GM12801 (cell line): ENCODE data around the gene LNPK.

ENCODE experiments used
- TF ChIP-seq, protein P1 (sequence below): IDR thresholded peaks from one replicate; pipeline ENCODE4 v1.5.1; 2011; ENCODE audit warnings: control low read depth; ENCODE audit not compliant: insufficient read length; ENCODE audit errors: extremely low read depth

Gene LNPK

DNA sequence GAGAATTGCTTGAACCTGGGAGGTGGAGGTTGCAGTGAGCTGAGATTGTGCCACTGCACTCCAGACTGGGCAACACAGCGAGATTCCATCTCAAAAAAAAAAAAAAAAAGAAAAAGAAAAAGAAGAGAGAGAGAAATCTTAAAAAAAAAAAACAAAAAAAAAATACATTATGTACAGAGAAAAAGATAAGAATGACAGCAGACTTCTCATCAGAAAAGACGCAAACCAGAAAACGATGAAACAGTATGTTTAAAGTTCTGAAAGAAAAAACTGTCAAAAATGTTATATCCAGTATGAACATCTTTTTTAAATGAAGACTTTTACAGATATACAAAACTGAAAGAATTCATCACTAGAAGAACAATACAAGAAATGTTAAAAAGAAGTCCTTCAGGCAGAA, 60.4 kb downstream of the LNPK start:
- TF ChIP-seq, protein P1, sequence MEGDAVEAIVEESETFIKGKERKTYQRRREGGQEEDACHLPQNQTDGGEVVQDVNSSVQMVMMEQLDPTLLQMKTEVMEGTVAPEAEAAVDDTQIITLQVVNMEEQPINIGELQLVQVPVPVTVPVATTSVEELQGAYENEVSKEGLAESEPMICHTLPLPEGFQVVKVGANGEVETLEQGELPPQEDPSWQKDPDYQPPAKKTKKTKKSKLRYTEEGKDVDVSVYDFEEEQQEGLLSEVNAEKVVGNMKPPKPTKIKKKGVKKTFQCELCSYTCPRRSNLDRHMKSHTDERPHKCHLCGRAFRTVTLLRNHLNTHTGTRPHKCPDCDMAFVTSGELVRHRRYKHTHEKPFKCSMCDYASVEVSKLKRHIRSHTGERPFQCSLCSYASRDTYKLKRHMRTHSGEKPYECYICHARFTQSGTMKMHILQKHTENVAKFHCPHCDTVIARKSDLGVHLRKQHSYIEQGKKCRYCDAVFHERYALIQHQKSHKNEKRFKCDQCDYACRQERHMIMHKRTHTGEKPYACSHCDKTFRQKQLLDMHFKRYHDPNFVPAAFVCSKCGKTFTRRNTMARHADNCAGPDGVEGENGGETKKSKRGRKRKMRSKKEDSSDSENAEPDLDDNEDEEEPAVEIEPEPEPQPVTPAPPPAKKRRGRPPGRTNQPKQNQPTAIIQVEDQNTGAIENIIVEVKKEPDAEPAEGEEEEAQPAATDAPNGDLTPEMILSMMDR, result no peak

DNA sequence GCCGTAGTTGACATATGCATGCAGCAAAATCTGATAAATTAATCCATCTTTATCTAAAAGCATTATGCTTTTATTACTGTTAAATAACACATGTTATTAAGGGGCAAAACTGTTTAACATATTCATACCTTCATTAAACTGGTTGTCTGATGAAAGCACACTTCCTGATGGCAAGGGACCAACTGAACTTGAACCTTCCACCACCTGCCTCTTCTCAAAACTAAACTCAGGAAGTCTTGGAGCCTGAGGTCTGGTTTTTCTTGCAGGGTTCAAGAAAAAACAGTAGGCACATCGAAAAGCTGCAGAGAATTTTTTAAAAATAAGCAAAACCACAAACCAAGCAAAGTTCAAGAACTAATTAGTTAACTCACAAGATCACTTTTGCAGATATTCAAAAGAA, 64.9 kb downstream of the LNPK start:
- TF ChIP-seq, protein P1, result no peak

DNA sequence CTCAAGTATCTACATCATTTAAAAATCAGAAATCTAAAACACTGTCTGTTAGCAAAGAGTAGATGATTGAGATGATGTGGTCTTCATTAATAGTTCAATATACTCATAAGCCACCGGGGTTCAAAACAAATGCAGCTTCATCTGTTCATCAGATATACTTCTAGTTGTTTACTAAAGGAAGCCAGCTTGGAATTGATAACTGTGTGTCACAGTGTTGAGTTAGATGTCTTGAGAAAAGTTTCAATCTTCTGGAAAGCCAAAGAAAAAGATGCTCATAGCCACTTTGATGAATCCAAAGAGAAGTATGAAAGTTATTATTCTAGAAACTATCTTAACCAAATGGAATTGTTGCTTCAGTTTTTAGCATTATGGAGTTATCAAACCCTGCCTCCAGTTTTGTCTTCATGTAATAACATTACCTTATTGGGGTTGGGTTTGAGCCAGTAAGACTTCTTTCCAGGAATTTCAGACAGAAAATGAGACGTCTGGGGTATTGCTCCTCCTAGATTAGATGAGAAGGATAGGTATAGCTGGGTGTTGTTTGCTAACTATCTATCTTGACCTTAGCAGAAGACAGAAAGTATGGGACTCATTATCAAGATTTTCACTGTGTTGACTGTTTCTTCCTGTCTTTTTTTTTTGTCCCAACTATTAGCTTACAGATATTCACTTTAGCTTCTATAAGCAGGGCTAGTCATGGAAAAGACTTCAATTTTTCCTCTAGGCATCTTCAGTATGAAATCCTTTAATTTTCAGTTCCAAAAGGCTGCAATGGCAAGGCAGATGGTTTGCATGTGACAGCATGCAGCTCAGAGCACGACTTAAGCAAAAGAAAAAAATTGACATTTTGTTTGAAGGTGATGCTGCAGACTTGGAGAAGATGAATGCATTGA, 66.5 kb downstream of the LNPK start:
- TF ChIP-seq, protein P1, result no peak

DNA sequence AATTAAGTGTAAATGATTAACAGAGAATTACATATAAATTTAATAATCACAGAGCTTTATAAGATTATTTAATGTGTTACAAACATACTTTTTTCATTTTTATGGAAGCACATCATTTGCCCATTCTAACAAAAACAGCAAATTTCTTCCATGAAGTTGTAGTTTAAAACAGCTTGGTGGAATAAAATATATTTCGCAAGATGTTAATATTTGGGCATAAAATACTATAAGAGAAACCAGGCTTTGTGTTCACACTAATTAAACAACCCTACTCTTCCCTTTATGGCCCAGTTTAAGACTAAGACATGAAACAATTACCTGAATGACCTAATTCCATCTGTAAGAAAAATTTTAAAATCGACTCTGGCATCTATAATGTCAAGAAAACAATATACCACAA, 69.4 kb downstream of the LNPK start:
- TF ChIP-seq, protein P1, result no peak

- TF ChIP-seq, protein P1, result no peak
Measured at GRCh38 chr2:175931805-175932204, 70.3 kb downstream of the LNPK start.

DNA sequence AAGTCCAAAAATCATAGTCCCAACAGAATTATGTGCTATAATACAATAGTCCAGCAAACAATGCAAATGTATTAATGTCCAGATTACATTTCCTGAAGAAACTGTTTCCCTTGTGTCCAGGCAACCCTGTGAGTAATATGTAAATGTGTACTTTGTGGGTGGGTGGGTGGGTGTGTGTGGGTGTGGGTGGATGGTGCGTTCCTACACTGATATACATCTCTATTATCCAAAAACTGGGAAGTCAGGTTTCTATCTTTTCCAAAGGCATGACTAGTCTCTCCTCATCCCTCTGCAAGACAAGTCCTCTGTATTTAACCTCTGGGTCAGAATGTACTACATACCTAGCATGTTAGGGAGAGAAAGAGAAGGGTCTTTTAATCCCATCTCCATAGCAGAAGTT, 71.6 kb downstream of the LNPK start:
- TF ChIP-seq, protein P1, result no peak

DNA sequence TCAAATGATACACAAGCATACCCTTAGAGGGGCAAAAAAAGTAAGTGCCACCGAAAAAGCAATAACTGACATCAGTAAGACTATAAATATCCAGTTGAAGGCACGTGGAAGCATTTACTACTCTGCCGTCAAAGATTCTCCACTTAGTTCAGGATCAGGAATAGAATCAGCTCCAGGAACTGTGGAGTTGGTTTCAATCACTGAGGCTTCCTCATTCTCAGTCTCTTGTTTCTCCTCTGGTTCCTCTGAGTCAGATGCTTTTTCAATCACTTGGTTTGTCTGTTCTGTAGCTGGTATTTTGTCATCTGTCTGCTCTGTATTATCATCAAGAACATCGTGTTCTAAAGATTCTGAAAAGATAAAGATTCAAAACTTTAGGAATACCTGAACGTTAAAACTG, 72.2 kb downstream of the LNPK start:
- TF ChIP-seq, protein P1, result no peak
